ENCODE data around the gene KLHL22.

- TF ChIP-seq CTCF (IDR thresholded peaks at IDR 0.05; ENCODE audit: low read depth, low read length): no peak
- no peak for TF ChIP-seq EZH2phosphoT487 (IDR thresholded peaks at IDR 0.05; ENCODE audit: low read depth)
These were observed 15.9 kb downstream of the KLHL22 start for GRCh38 chr22:20479612-20480196.
